ENCODE measurements around the gene PCDHA8. TPM values are rescaled to one million over a fixed set of nuclear protein-coding genes. Genes with fewer than 3 reads are reported as not detected.
"Not testable (repeated sequence)": the region's sequence is repeated elsewhere in the genome, so short reads cannot be mapped to it uniquely, and the experiment has no call there.

The PCDHA8 gene
- total RNA-seq, 1 donor from 2014 or later: 14.6 TPM

DNA sequence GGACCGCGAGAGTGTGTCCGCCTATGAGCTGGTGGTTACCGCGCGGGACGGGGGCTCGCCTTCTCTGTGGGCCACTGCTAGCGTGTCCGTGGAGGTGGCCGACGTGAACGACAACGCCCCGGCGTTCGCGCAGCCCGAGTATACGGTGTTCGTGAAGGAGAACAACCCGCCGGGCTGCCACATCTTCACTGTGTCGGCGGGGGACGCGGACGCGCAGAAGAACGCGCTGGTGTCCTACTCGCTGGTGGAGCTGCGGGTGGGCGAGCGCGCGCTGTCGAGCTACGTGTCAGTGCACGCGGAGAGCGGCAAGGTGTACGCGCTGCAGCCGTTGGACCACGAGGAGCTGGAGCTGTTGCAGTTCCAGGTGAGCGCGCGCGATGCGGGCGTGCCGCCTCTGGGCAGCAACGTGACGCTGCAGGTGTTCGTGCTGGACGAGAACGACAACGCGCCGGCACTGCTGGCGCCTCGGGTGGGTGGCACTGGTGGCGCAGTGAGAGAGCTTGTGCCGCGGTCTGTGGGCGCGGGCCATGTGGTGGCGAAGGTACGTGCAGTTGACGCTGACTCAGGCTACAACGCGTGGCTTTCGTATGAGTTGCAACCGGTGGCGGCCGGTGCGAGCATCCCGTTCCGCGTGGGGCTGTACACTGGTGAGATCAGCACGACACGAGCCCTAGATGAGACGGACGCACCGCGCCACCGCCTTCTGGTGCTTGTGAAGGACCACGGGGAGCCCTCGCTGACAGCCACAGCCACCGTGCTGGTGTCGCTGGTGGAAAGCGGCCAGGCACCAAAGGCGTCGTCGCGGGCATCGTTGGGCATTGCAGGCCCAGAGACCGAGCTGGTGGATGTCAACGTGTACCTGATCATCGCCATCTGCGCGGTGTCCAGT is 5.1 kb upstream of the PCDHA8 start:
- no peak overlapping the region for H3K4me3 Mint-ChIP-seq (ENCODE audit: unreplicated experiment)
- peaks cover 18% of the 10 kb centered on the region for H3K9me3 Mint-ChIP-seq (ENCODE audit: unreplicated experiment)
- TF ChIP-seq, protein P1, sequence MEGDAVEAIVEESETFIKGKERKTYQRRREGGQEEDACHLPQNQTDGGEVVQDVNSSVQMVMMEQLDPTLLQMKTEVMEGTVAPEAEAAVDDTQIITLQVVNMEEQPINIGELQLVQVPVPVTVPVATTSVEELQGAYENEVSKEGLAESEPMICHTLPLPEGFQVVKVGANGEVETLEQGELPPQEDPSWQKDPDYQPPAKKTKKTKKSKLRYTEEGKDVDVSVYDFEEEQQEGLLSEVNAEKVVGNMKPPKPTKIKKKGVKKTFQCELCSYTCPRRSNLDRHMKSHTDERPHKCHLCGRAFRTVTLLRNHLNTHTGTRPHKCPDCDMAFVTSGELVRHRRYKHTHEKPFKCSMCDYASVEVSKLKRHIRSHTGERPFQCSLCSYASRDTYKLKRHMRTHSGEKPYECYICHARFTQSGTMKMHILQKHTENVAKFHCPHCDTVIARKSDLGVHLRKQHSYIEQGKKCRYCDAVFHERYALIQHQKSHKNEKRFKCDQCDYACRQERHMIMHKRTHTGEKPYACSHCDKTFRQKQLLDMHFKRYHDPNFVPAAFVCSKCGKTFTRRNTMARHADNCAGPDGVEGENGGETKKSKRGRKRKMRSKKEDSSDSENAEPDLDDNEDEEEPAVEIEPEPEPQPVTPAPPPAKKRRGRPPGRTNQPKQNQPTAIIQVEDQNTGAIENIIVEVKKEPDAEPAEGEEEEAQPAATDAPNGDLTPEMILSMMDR (IDR thresholded peaks at IDR 0.05; ENCODE audit: partially characterized antibody, unreplicated experiment): no peak
- DNase-seq: no peak
- H3K27ac Mint-ChIP-seq (ENCODE audit: unreplicated experiment): no peak overlapping the region
- peaks cover 5% of the 10 kb centered on the region for H3K27me3 Mint-ChIP-seq (ENCODE audit: unreplicated experiment)
- peaks cover 59% of the 10 kb centered on the region for H3K36me3 Mint-ChIP-seq (ENCODE audit: unreplicated experiment)
- H3K4me1 Mint-ChIP-seq (ENCODE audit: low read depth, unreplicated experiment): no peaks in the 10 kb centered on the region

DNA sequence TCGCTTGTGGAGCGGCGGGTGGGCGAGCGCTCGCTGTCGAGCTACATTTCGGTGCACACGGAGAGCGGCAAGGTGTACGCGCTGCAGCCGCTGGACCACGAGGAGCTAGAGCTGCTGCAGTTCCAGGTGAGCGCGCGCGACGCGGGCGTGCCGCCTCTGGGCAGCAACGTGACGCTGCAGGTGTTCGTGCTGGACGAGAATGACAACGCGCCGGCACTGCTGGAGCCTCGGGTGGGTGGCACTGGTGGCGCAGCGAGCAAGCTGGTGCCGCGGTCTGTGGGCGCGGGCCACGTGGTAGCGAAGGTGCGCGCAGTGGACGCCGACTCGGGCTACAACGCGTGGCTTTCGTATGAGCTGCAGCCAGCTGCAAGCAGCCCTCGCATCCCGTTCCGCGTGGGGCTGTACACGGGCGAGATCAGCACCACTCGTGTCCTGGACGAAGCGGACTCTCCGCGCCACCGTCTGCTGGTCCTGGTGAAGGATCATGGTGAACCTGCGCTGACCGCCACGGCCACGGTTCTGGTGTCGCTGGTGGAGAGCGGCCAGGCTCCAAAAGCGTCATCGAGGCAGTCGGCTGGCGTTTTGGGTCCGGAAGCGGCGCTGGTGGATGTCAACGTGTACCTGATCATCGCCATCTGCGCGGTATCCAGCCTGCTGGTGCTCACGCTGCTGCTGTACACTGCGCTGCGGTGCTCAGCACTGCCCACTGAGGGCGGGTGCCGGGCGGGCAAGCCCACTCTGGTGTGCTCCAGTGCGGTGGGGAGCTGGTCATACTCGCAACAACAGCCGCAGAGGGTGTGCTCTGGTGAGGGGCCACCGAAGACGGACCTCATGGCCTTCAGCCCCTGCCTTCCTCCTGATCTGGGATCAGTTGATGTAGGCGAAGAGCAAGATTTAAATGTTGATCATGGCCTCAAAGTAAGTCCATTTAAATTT is 2.1 kb downstream of the PCDHA8 start:
- Mint-ChIP-seq H3K9me3 (ENCODE audit: unreplicated experiment) (peaks cover 9% of the 10 kb centered on the region), H3K4me1 (ENCODE audit: low read depth, unreplicated experiment) (peaks cover 5% of the 10 kb centered on the region), H3K4me3 (ENCODE audit: unreplicated experiment) (no peak overlapping the region), H3K36me3 (ENCODE audit: unreplicated experiment) (peaks cover 49% of the 10 kb centered on the region), H3K27ac (ENCODE audit: unreplicated experiment) (no peak overlapping the region), H3K27me3 (ENCODE audit: unreplicated experiment) (peaks cover 4% of the 10 kb centered on the region)
- TF ChIP-seq, protein P1 (IDR thresholded peaks at IDR 0.05; ENCODE audit: partially characterized antibody, unreplicated experiment): no peak
- no peak for DNase-seq

DNA sequence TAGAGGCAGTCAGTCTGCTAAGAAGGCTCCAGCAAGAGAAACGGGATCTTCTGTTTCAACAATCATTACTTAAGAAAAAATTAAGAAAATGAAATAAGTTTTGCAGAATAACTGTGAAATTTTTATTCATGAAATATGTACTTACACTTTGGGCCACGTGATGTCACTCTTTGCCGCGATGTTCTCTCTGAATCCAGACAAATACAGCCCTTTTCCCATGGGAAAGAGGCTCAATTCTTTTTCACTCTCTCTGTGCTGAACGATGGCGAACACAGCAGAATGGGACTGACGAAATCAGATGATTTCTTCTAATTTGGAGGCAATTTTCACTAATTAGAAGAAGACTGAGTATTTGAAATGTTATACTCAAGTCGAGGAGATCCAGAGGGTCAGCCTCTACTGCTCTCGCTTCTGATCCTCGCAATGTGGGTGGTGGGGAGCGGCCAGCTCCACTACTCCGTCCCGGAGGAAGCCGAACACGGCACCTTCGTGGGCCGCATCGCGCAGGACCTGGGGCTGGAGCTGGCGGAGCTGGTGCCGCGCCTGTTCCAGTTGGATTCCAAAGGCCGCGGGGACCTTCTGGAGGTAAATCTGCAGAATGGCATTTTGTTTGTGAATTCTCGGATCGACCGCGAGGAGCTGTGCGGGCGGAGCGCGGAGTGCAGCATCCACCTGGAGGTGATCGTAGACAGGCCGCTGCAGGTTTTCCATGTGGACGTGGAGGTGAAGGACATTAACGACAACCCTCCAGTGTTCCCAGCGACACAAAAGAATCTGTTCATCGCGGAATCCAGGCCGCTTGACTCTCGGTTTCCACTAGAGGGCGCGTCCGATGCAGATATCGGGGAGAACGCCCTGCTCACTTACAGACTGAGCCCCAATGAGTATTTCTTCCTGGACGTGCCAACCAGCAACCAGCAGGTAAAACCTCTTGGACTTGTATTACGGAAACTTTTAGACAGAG is 7.4 kb downstream of the PCDHA8 start, which contains the start of gene PCDHA9:
PCDHA9 (plus strand) TSS at position 244 of the 964 bp plus-strand sequence; CDS start at position 358, 114 bp downstream.
- Mint-ChIP-seq H3K4me3 (ENCODE audit: unreplicated experiment) (peak within 1 kb of the TSS; percentile 91), H3K36me3 (ENCODE audit: unreplicated experiment) (peaks cover 34% of the 10 kb centered on the region), H3K9me3 (ENCODE audit: unreplicated experiment) (peaks cover 10% of the 10 kb centered on the region), H3K27ac (ENCODE audit: unreplicated experiment) (peak within 1 kb of the TSS; percentile 91)
- not testable (repeated sequence) for DNase-seq; H3K4me1 Mint-ChIP-seq (ENCODE audit: low read depth, unreplicated experiment); H3K27me3 Mint-ChIP-seq (ENCODE audit: unreplicated experiment)

DNA sequence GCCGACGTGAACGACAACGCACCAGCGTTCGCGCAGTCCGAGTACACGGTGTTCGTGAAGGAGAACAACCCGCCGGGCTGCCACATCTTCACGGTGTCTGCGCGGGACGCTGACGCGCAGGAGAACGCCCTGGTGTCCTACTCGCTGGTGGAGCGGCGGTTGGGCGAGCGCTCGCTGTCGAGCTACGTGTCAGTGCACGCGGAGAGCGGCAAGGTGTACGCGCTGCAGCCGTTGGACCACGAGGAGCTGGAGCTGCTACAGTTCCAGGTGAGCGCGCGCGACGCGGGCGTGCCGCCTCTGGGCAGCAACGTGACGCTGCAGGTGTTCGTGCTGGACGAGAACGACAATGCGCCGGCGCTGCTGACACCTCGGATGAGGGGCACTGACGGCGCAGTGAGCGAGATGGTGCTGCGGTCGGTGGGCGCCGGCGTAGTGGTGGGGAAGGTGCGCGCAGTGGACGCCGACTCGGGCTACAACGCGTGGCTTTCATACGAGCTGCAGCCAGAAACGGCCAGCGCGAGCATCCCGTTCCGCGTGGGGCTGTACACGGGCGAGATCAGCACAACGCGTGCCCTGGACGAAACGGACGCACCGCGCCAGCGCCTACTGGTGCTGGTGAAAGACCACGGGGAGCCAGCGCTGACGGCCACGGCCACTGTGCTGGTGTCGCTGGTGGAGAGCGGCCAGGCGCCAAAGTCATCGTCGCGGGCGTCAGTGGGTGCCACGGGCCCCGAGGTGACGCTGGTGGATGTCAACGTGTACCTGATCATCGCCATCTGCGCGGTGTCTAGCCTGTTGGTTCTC is 9.0 kb downstream of the PCDHA8 start:
- H3K4me1 Mint-ChIP-seq (ENCODE audit: low read depth, unreplicated experiment); H3K27ac Mint-ChIP-seq (ENCODE audit: unreplicated experiment); H3K27me3 Mint-ChIP-seq (ENCODE audit: unreplicated experiment); DNase-seq; H3K4me3 Mint-ChIP-seq (ENCODE audit: unreplicated experiment): not testable (repeated sequence)
- H3K36me3 Mint-ChIP-seq (ENCODE audit: unreplicated experiment): peaks cover 29% of the 10 kb centered on the region
- H3K9me3 Mint-ChIP-seq (ENCODE audit: unreplicated experiment): peaks cover 10% of the 10 kb centered on the region
